ENCODE measurements around the gene COL8A2.

- TF ChIP-seq CTCF (IDR thresholded peaks at IDR 0.05; ENCODE audit: insufficient read depth, low read length), result no peak
- TF ChIP-seq SPI1 (IDR thresholded peaks at IDR 0.05; ENCODE audit: borderline replicate concordance, low read depth), result no peak
- TF ChIP-seq POLR2AphosphoS5 (IDR thresholded peaks at IDR 0.05; ENCODE audit: low read depth), result no peak
Observed at GRCh38 chr1:36154335-36154734, 29.3 kb upstream of the COL8A2 start.
